Measurements from ENCODE around the gene GRID1. TPM values are rescaled to one million over a fixed set of nuclear protein-coding genes. Genes with fewer than 3 reads are reported as not detected.

The GRID1 gene
- total RNA-seq (2014; rRNA removed) (not detected in 2 replicates), Bru-seq, nascent RNA (percentile 2 among the genes with signal in this experiment), BruChase-seq, experiment 1, labeled RNA remaining after a 6-hour chase (percentile 1 among the genes with signal in this experiment), BruChase-seq, experiment 2, labeled RNA remaining after a 2-hour chase (percentile 2 among the genes with signal in this experiment)
- long read RNA-seq, result 0 reads

GRCh38 chr10:86366033-86366901 is at the start of gene GRID1:
TSS of gene GRID1 (minus strand) at chr10:86366795.
- H3K4me2 ChIP-seq (ENCODE audit: low read length), result peak within 1 kb of the TSS; percentile 22; the same call in 1 of the 2 replicates
- no peak within 1 kb of the TSS for H2AFZ ChIP-seq (ENCODE audit: low read length)
- DNase-seq (no peak), ATAC-seq (peak; percentile 44)
- no peaks in the 10 kb centered on the region for H3K36me3 ChIP-seq (ENCODE audit: low read depth, low read length)
- BruUV-seq (replicated peaks), result no TSS peak
- ChIA-PET POLR2A (ENCODE audit: unreplicated experiment) (no interaction called here), CTCF (no interaction called here)
- no peaks in the 10 kb centered on the region for H4K20me1 ChIP-seq (ENCODE audit: low read length)
- intact Hi-C loops (cut with micrococcal nuclease), result no loop called here
- H3K9ac ChIP-seq (ENCODE audit: low read length), result no peak within 1 kb of the TSS
- H3K79me2 ChIP-seq (ENCODE audit: low read length), result no peaks in the 10 kb centered on the region
- no peak for TF ChIP-seq CTCF (conservative IDR thresholded peaks at IDR 0.05; ENCODE audit: low read depth, low read length)
- peak; percentile 61; the same call in 1 of the 2 replicates for TF ChIP-seq EZH2phosphoT487 (IDR thresholded peaks at IDR 0.05; ENCODE audit: borderline replicate concordance, low read length)
- peak; percentile 88 for TF ChIP-seq EZH2 (IDR thresholded peaks at IDR 0.05; ENCODE audit: low read length, unreplicated experiment)
- no peak within 1 kb of the TSS for H3K4me3 ChIP-seq (ENCODE audit: low read length)
- no peak within 1 kb of the TSS for H3K27ac ChIP-seq (ENCODE audit: low read length)
- no peaks in the 10 kb centered on the region for H3K9me3 ChIP-seq (ENCODE audit: low read length)
- peaks cover 38% of the 10 kb centered on the region for H3K27me3 ChIP-seq (ENCODE audit: low read length)
- H3K4me1 ChIP-seq (ENCODE audit: insufficient read depth, low read length), result no peaks in the 10 kb centered on the region
- H3F3A ChIP-seq (ENCODE audit: low read length, unreplicated experiment), result no peaks in the 10 kb centered on the region
- no peaks in the 10 kb centered on the region for H3K9me2 ChIP-seq (replicated peaks; ENCODE audit: low read length)

GRCh38 chr10:86415583-86415982 is 49.0 kb upstream of the GRID1 start:
- no peaks in the 10 kb centered on the region; the same call in 1 of the 2 replicates for H3K4me1 ChIP-seq (ENCODE audit: insufficient read depth, low read length)
- TF ChIP-seq EZH2phosphoT487 (IDR thresholded peaks at IDR 0.05; ENCODE audit: borderline replicate concordance, low read length) (no peak), EZH2 (IDR thresholded peaks at IDR 0.05; ENCODE audit: low read length, unreplicated experiment) (no peak), CTCF (conservative IDR thresholded peaks at IDR 0.05; ENCODE audit: low read depth, low read length) (no peak)
- H3K79me2 ChIP-seq (ENCODE audit: low read length), result no peaks in the 10 kb centered on the region
- no peaks in the 10 kb centered on the region for H3K9me3 ChIP-seq (ENCODE audit: low read length)
- no peaks in the 10 kb centered on the region for H3K36me3 ChIP-seq (ENCODE audit: low read depth, low read length)
- intact Hi-C loops (cut with micrococcal nuclease), result no loop called here
- H3K9me2 ChIP-seq (replicated peaks; ENCODE audit: low read length), result no peaks in the 10 kb centered on the region
- ATAC-seq (no peak), DNase-seq (no peak)
- H3K27me3 ChIP-seq (ENCODE audit: low read length), result no peaks in the 10 kb centered on the region
- no peaks in the 10 kb centered on the region for H3F3A ChIP-seq (ENCODE audit: low read length, unreplicated experiment)
- H4K20me1 ChIP-seq (ENCODE audit: low read length), result no peaks in the 10 kb centered on the region
- no peak overlapping the region for H3K4me2 ChIP-seq (ENCODE audit: low read length)
- no peak overlapping the region for H2AFZ ChIP-seq (ENCODE audit: low read length)
- H3K4me3 ChIP-seq (ENCODE audit: low read length), result no peak overlapping the region
- H3K27ac ChIP-seq (ENCODE audit: low read length), result no peak overlapping the region
- CTCF ChIA-PET, result no interaction called here
- POLR2A ChIA-PET (ENCODE audit: unreplicated experiment), result no interaction called here
- no peak overlapping the region for H3K9ac ChIP-seq (ENCODE audit: low read length)
- BruUV-seq (replicated peaks), result no TSS peak

GRCh38 chr10:86415116-86415515 is 48.5 kb upstream of the GRID1 start:
- intact Hi-C loops (cut with micrococcal nuclease), result no loop called here
- ChIA-PET POLR2A (ENCODE audit: unreplicated experiment) (no interaction called here), CTCF (no interaction called here)
- no peaks in the 10 kb centered on the region for H3K9me3 ChIP-seq (ENCODE audit: low read length)
- no peak overlapping the region for H3K4me2 ChIP-seq (ENCODE audit: low read length)
- no peaks in the 10 kb centered on the region for H3K9me2 ChIP-seq (replicated peaks; ENCODE audit: low read length)
- H3K27me3 ChIP-seq (ENCODE audit: low read length), result no peaks in the 10 kb centered on the region
- H3K9ac ChIP-seq (ENCODE audit: low read length), result no peak overlapping the region
- ATAC-seq (no peak), DNase-seq (no peak)
- no peaks in the 10 kb centered on the region for H3K36me3 ChIP-seq (ENCODE audit: low read depth, low read length)
- no peaks in the 10 kb centered on the region for H4K20me1 ChIP-seq (ENCODE audit: low read length)
- H3K4me1 ChIP-seq (ENCODE audit: insufficient read depth, low read length), result no peaks in the 10 kb centered on the region; the same call in 1 of the 2 replicates
- H3K4me3 ChIP-seq (ENCODE audit: low read length), result no peak overlapping the region
- no peak for TF ChIP-seq EZH2phosphoT487 (IDR thresholded peaks at IDR 0.05; ENCODE audit: borderline replicate concordance, low read length)
- H3F3A ChIP-seq (ENCODE audit: low read length, unreplicated experiment), result no peaks in the 10 kb centered on the region
- BruUV-seq (replicated peaks), result no TSS peak
- no peak overlapping the region for H3K27ac ChIP-seq (ENCODE audit: low read length)
- no peak overlapping the region for H2AFZ ChIP-seq (ENCODE audit: low read length)
- no peaks in the 10 kb centered on the region for H3K79me2 ChIP-seq (ENCODE audit: low read length)

Measured in PC-3 (cell line).